ENCODE measurements around the gene ISM2. TPM values are rescaled to one million over a fixed set of nuclear protein-coding genes. Genes with fewer than 3 reads are reported as not detected.

Gene ISM2
- total and polyA plus RNA-seq, 2 of the 8 experiments (the other 6 are each of a cell fraction or from before 2014, with no cell fraction given), result 0.52 to 0.79 TPM

GRCh38 chr14:77495334-77495733 lies 3.3 kb downstream of the ISM2 start:
- Histone ChIP-seq H2BK12ac (ENCODE audit: low read depth, low read length) (no peak overlapping the region), H3K18ac (ENCODE audit: extremely low read depth, low read length) (no peak overlapping the region), H3K4me2 (ENCODE audit: insufficient read depth in 1 of 2, low read depth in 2 of 2, low read length in 2 of 2) (no peak overlapping the region), H2BK120ac (replicated peaks; ENCODE audit: low read depth, low read length) (no peak overlapping the region), H3K27ac (ENCODE audit: low read depth, low read length) (no peak overlapping the region), H3K27me3 (replicated peaks in 1 of 4; ENCODE audit: control insufficient read depth in 3 of 4, extremely low read depth in 1 of 4, insufficient read depth in 3 of 4, low read length in 3 of 4) (peaks cover 26 to 37% (median 35%) of the 10 kb centered on the region in 4 experiments), H2BK5ac (ENCODE audit: low read depth, low read length) (no peak overlapping the region), H3K9ac (replicated peaks in 1 of 4; ENCODE audit: extremely low read depth in 1 of 4, low read depth in 3 of 4, low read length in 3 of 4) (no peak overlapping the region), H2BK20ac (ENCODE audit: low read length) (no peak overlapping the region), H4K91ac (replicated peaks; ENCODE audit: insufficient read length, low read length) (no peak overlapping the region), H4K5ac (ENCODE audit: insufficient read length, low read depth, low read length) (no peak overlapping the region), H4K8ac (ENCODE audit: extremely low read depth, insufficient read depth, low read length) (no peak overlapping the region), H3K9me3 (ENCODE audit: insufficient read depth in 2 of 2, low read depth in 1 of 2, low read length in 1 of 2) (no peaks in the 10 kb centered on the region), H3K36me3 (ENCODE audit: control insufficient read depth in 2 of 4, insufficient read depth in 4 of 4, low read length in 3 of 4) (no peaks in the 10 kb centered on the region; a peak in 1 of 8 replicates), H2AFZ (ENCODE audit: low read length) (no peak overlapping the region), H3K4ac (replicated peaks; ENCODE audit: insufficient read length, low read depth, low read length) (no peak overlapping the region), H4K20me1 (replicated peaks in 1 of 2; ENCODE audit: control insufficient read depth in 1 of 2, insufficient read depth in 2 of 2, low read length in 2 of 2) (peaks cover 0 to 2% of the 10 kb centered on the region in 2 experiments), H3K4me3 (ENCODE audit: extremely low read depth in 1 of 4, insufficient read depth in 2 of 4, low read depth in 3 of 4, low read length in 4 of 4) (no peak overlapping the region), H3K79me1 (ENCODE audit: low read depth, low read length) (no peaks in the 10 kb centered on the region), H3K14ac (ENCODE audit: insufficient read length) (no peak overlapping the region), H2AK5ac (ENCODE audit: low read depth, low read length) (no peak overlapping the region), H3K79me2 (ENCODE audit: control insufficient read depth in 1 of 2, insufficient read depth in 2 of 2, low read length in 2 of 2) (no peaks in the 10 kb centered on the region), H3K56ac (replicated peaks; ENCODE audit: insufficient read length, low read depth, low read length) (no peak overlapping the region), H2BK15ac (ENCODE audit: low read length) (no peak overlapping the region), H3K4me1 (replicated peaks in 1 of 4; ENCODE audit: control insufficient read depth in 3 of 4, insufficient read depth in 4 of 4, low read length in 3 of 4) (peaks cover 0 to 7% (median 3%) of the 10 kb centered on the region in 4 experiments; a peak in 4 of 7 replicates), H3K23me2 (ENCODE audit: low read depth, low read length) (peaks cover 14% of the 10 kb centered on the region; the same call in 1 of the 2 replicates), H3K23ac (ENCODE audit: insufficient read length) (no peak overlapping the region)
- TF ChIP-seq SRF (IDR thresholded peaks at IDR 0.05; ENCODE audit: low read depth, low read length) (no peak), HDAC2 (IDR thresholded peaks at IDR 0.05; ENCODE audit: borderline replicate concordance in 1 of 2, low read depth in 2 of 2, low read length in 2 of 2) (no peak), JUN (IDR thresholded peaks at IDR 0.05; ENCODE audit: low read depth, low read length) (no peak), ASH2L (IDR thresholded peaks at IDR 0.05; ENCODE audit: low read length) (no peak), SIN3A (conservative IDR thresholded peaks at IDR 0.05 in 1 of 2, IDR thresholded peaks at IDR 0.05 in 1 of 2; ENCODE audit: low read depth in 1 of 2, low read length in 2 of 2) (no peak), RXRA (IDR thresholded peaks at IDR 0.05; ENCODE audit: insufficient read depth, low read depth, low read length) (no peak), CBX8 (IDR thresholded peaks at IDR 0.05; ENCODE audit: borderline replicate concordance, low read depth, low read length) (no peak), CEBPB (IDR thresholded peaks at IDR 0.05; ENCODE audit: low read depth, low read length) (no peak), BRCA1 (IDR thresholded peaks at IDR 0.05; ENCODE audit: low read depth, low read length) (no peak), TCF12 (IDR thresholded peaks at IDR 0.05; ENCODE audit: low read depth, low read length) (no peak), EP300 (IDR thresholded peaks at IDR 0.05; ENCODE audit: borderline replicate concordance in 1 of 2, low read depth in 2 of 2, low read length in 2 of 2) (no peak), SP2 (IDR thresholded peaks at IDR 0.05; ENCODE audit: low read length) (no peak), ZNF274 (IDR thresholded peaks at IDR 0.05; ENCODE audit: borderline replicate concordance, extremely low read depth, low read length) (no peak)
- CTCF ChIA-PET (ENCODE audit: partially characterized antibody), result interaction anchor here (0.9 kb wide), 1 partner anchor 117 kb away, joined by 3 read pairs; no protein-coding TSS in a partner anchor
- no peak for DNase-seq (ENCODE audit: low read depth in 1 of 2, low spot score in 2 of 2)
- POLR2A ChIA-PET (ENCODE audit: partially characterized antibody), result no interaction called here
- FAIRE-seq, result no peak
- WGBS, 2 experiments (ENCODE audit: extremely low coverage in 1 of 2, insufficient coverage in 1 of 2, insufficient read length in 1 of 2, insufficient replicate concordance in 2 of 2, low coverage in 1 of 2, low lambda C conversion rate in 2 of 2, missing lambda C conversion rate in 1 of 2), result 88% methylated on average over 7 of the region's 7 CpGs; no CpG with 5 or more reads in 1 of the 2 experiments

Data from H1 (cell line).